Measurements from ENCODE around the gene FUBP3.

FUBP3 gene

GRCh38 chr9:130677252-130677651, 97.9 kb downstream of the FUBP3 start:
- Histone ChIP-seq H4K20me1 (ENCODE audit: control insufficient read depth, insufficient read depth, low read depth, low read length) (no peaks in the 10 kb centered on the region), H3K9me3 (ENCODE audit: control insufficient read depth, insufficient read depth, low read length) (no peaks in the 10 kb centered on the region), H3K27ac (ENCODE audit: low read depth, low read length) (no peak overlapping the region), H3K4me1 (ENCODE audit: control insufficient read depth, low read length) (peaks cover 11% of the 10 kb centered on the region), H3F3A (ENCODE audit: control insufficient read depth, insufficient read depth) (no peaks in the 10 kb centered on the region), H3K4me2 (ENCODE audit: low read length) (no peak overlapping the region), H3K79me2 (ENCODE audit: control insufficient read depth, low read length) (no peaks in the 10 kb centered on the region), H3K36me3 (ENCODE audit: control insufficient read depth, low read length) (no peaks in the 10 kb centered on the region), H3K9me2 (replicated peaks; ENCODE audit: control insufficient read depth, low read length) (no peaks in the 10 kb centered on the region), H3K4me3 (ENCODE audit: low read length) (no peak overlapping the region), H3K27me3 (ENCODE audit: control insufficient read depth, low read length) (peaks cover 12% of the 10 kb centered on the region)
- TF ChIP-seq CTCF (IDR thresholded peaks at IDR 0.05; ENCODE audit: low read depth, low read length, poor library complexity, severe bottlenecking): no peak
- no peak for TF ChIP-seq EZH2phosphoT487 (IDR thresholded peaks at IDR 0.05; ENCODE audit: borderline replicate concordance, low read length)

- Histone ChIP-seq H3K27ac (ENCODE audit: low read depth, low read length) (no peak overlapping the region), H3K9me2 (replicated peaks; ENCODE audit: control insufficient read depth, low read length) (no peaks in the 10 kb centered on the region), H4K20me1 (ENCODE audit: control insufficient read depth, insufficient read depth, low read depth, low read length) (no peaks in the 10 kb centered on the region), H3F3A (ENCODE audit: control insufficient read depth, insufficient read depth) (peaks cover 4% of the 10 kb centered on the region; the same call in 1 of the 2 replicates), H3K4me1 (ENCODE audit: control insufficient read depth, low read length) (peaks cover 13% of the 10 kb centered on the region), H3K9me3 (ENCODE audit: control insufficient read depth, insufficient read depth, low read length) (peaks cover 4% of the 10 kb centered on the region; the same call in 1 of the 2 replicates), H3K4me2 (ENCODE audit: low read length) (peak overlapping the region; percentile 100), H3K27me3 (ENCODE audit: control insufficient read depth, low read length) (peaks cover 16% of the 10 kb centered on the region), H3K4me3 (ENCODE audit: low read length) (peak overlapping the region; percentile 88), H3K36me3 (ENCODE audit: control insufficient read depth, low read length) (no peaks in the 10 kb centered on the region), H3K79me2 (ENCODE audit: control insufficient read depth, low read length) (no peaks in the 10 kb centered on the region)
- TF ChIP-seq EZH2phosphoT487 (IDR thresholded peaks at IDR 0.05; ENCODE audit: borderline replicate concordance, low read length) (no peak), CTCF (IDR thresholded peaks at IDR 0.05; ENCODE audit: low read depth, low read length, poor library complexity, severe bottlenecking) (no peak)
Observed at GRCh38 chr9:130680836-130681768, 101.7 kb downstream of the FUBP3 start.

- H3F3A ChIP-seq (ENCODE audit: control insufficient read depth, insufficient read depth): peaks cover 4% of the 10 kb centered on the region; the same call in 1 of the 2 replicates
- H3K9me2 ChIP-seq (replicated peaks; ENCODE audit: control insufficient read depth, low read length): no peaks in the 10 kb centered on the region
- H3K4me1 ChIP-seq (ENCODE audit: control insufficient read depth, low read length): peaks cover 13% of the 10 kb centered on the region
- peaks cover 16% of the 10 kb centered on the region for H3K27me3 ChIP-seq (ENCODE audit: control insufficient read depth, low read length)
- H4K20me1 ChIP-seq (ENCODE audit: control insufficient read depth, insufficient read depth, low read depth, low read length): no peaks in the 10 kb centered on the region
- TF ChIP-seq EZH2phosphoT487 (IDR thresholded peaks at IDR 0.05; ENCODE audit: borderline replicate concordance, low read length): no peak
- TF ChIP-seq CTCF (IDR thresholded peaks at IDR 0.05; ENCODE audit: low read depth, low read length, poor library complexity, severe bottlenecking): no peak
- peaks cover 4% of the 10 kb centered on the region; the same call in 1 of the 2 replicates for H3K9me3 ChIP-seq (ENCODE audit: control insufficient read depth, insufficient read depth, low read length)
- no peaks in the 10 kb centered on the region for H3K36me3 ChIP-seq (ENCODE audit: control insufficient read depth, low read length)
- no peaks in the 10 kb centered on the region for H3K79me2 ChIP-seq (ENCODE audit: control insufficient read depth, low read length)
- no peak overlapping the region for H3K27ac ChIP-seq (ENCODE audit: low read depth, low read length)
- peak overlapping the region; percentile 88 for H3K4me3 ChIP-seq (ENCODE audit: low read length)
- peak overlapping the region; percentile 100 for H3K4me2 ChIP-seq (ENCODE audit: low read length)
Observed at GRCh38 chr9:130681769-130682420, 102.5 kb downstream of the FUBP3 start.

Measured in DOHH2 (cell line).